ENCODE measurements around the gene FCHO2. TPM values are rescaled to one million over a fixed set of nuclear protein-coding genes. Genes with fewer than 3 reads are reported as not detected.
A peak's percentile ranks its signal among the peaks of the same experiment; 100 is the strongest.

The FCHO2 gene
- total and polyA plus RNA-seq, 2 of the 4 experiments (the other 2 are of a cell fraction): 6.1 to 23.5 TPM

- H3K4me1 ChIP-seq (ENCODE audit: control insufficient read depth, insufficient read depth, low read length): peaks cover 9% of the 10 kb centered on the region
- H3K4me3 ChIP-seq (ENCODE audit: insufficient read depth, low read depth, low read length): peak within 1 kb of the TSS; percentile 72
- no peak within 1 kb of the TSS for H2BK15ac ChIP-seq (ENCODE audit: low read depth, low read length)
- H3K56ac ChIP-seq (ENCODE audit: extremely low read depth, insufficient read depth, low read length): peak within 1 kb of the TSS; percentile 70; the same call in 1 of the 2 replicates
- no peak within 1 kb of the TSS for H4K5ac ChIP-seq (ENCODE audit: low read depth, low read length)
- H3K27me3 ChIP-seq (ENCODE audit: control insufficient read depth, insufficient read depth, low read length): peaks cover 3% of the 10 kb centered on the region; the same call in 1 of the 2 replicates
- ATAC-seq (ENCODE audit: low read depth): peak; percentile 69
- H3K9me1 ChIP-seq (ENCODE audit: insufficient read depth, low read length): peaks cover 4% of the 10 kb centered on the region
- no peaks in the 10 kb centered on the region for H3K79me1 ChIP-seq (ENCODE audit: low read depth in 1 of 2, low read length in 2 of 2)
- H2BK5ac ChIP-seq (ENCODE audit: low read depth, low read length, poor library complexity, severe bottlenecking): no peak within 1 kb of the TSS
- H4K20me1 ChIP-seq (ENCODE audit: insufficient read depth, low read length): peaks cover 4% of the 10 kb centered on the region
- H4K8ac ChIP-seq (ENCODE audit: low read depth in 2 of 2, low read length in 2 of 2): peak within 1 kb of the TSS in 1 of 2 experiments; percentile 33; a peak in 1 of 4 replicates
- H2BK120ac ChIP-seq (ENCODE audit: low read depth, low read length): peak within 1 kb of the TSS; percentile 23; the same call in 1 of the 2 replicates
- H3K18ac ChIP-seq (ENCODE audit: low read depth, low read length): no peak within 1 kb of the TSS; the same call in 1 of the 2 replicates
- WGBS, 2 experiments (ENCODE audit: extremely low coverage in 2 of 2, insufficient read length in 1 of 2): 2 to 100% methylated on average over 1 to 72 of the region's 94 CpGs
- peak within 1 kb of the TSS; percentile 12; the same call in 1 of the 2 replicates for H3K4ac ChIP-seq (ENCODE audit: low read depth, low read length)
- peak; percentile 37 for DNase-seq
- TF ChIP-seq ELK1 (IDR thresholded peaks at IDR 0.05; ENCODE audit: borderline replicate concordance, low read depth, low read length) (no peak), BHLHE40 (IDR thresholded peaks at IDR 0.05; ENCODE audit: low read depth, low read length) (no peak), RAD21 (IDR thresholded peaks at IDR 0.05; ENCODE audit: low read length) (no peak), CEBPB (IDR thresholded peaks at IDR 0.05; ENCODE audit: low read depth, low read length) (no peak), SMC3 (IDR thresholded peaks at IDR 0.05; ENCODE audit: low read depth, low read length) (no peak), RCOR1 (IDR thresholded peaks at IDR 0.05; ENCODE audit: insufficient replicate concordance, low read length) (no peak), CHD1 (IDR thresholded peaks at IDR 0.05; ENCODE audit: low read depth, low read length) (no peak), FOS (IDR thresholded peaks at IDR 0.05; ENCODE audit: low read depth, low read length) (no peak), POLR2A (IDR thresholded peaks at IDR 0.05; ENCODE audit: low read depth, low read length) (no peak), NFE2L2 (IDR thresholded peaks at IDR 0.05; ENCODE audit: low read depth, low read length) (no peak), RFX5 (IDR thresholded peaks at IDR 0.05; ENCODE audit: low read depth, low read length) (no peak), MAFK (IDR thresholded peaks at IDR 0.05; ENCODE audit: low read depth, low read length) (no peak)
- TF ChIP-seq, protein P1, sequence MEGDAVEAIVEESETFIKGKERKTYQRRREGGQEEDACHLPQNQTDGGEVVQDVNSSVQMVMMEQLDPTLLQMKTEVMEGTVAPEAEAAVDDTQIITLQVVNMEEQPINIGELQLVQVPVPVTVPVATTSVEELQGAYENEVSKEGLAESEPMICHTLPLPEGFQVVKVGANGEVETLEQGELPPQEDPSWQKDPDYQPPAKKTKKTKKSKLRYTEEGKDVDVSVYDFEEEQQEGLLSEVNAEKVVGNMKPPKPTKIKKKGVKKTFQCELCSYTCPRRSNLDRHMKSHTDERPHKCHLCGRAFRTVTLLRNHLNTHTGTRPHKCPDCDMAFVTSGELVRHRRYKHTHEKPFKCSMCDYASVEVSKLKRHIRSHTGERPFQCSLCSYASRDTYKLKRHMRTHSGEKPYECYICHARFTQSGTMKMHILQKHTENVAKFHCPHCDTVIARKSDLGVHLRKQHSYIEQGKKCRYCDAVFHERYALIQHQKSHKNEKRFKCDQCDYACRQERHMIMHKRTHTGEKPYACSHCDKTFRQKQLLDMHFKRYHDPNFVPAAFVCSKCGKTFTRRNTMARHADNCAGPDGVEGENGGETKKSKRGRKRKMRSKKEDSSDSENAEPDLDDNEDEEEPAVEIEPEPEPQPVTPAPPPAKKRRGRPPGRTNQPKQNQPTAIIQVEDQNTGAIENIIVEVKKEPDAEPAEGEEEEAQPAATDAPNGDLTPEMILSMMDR (conservative IDR thresholded peaks at IDR 0.05; ENCODE audit: low read depth, low read length): no peak
- TF ChIP-seq, protein P2, sequence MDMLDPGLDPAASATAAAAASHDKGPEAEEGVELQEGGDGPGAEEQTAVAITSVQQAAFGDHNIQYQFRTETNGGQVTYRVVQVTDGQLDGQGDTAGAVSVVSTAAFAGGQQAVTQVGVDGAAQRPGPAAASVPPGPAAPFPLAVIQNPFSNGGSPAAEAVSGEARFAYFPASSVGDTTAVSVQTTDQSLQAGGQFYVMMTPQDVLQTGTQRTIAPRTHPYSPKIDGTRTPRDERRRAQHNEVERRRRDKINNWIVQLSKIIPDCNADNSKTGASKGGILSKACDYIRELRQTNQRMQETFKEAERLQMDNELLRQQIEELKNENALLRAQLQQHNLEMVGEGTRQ (IDR thresholded peaks at IDR 0.05; ENCODE audit: low read depth, low read length): no peak
- ChIA-PET POLR2A (ENCODE audit: unreplicated experiment) (no interaction called here), CTCF (no interaction called here)
- no peak within 1 kb of the TSS; the same call in 1 of the 2 replicates for H2BK20ac ChIP-seq (ENCODE audit: low read depth, low read length)
- intact Hi-C loops (cut with micrococcal nuclease): no loop called here
- no peak within 1 kb of the TSS for H3K27ac ChIP-seq (ENCODE audit: insufficient read depth, low read length)
- peaks cover 3% of the 10 kb centered on the region for H3K9me3 ChIP-seq (ENCODE audit: control insufficient read depth, insufficient read depth, low read length)
- peak within 1 kb of the TSS; percentile 47 for H2AK5ac ChIP-seq (ENCODE audit: low read depth, low read length)
- no TSS peak for BruUV-seq (replicated peaks)
- peak within 1 kb of the TSS; percentile 39 for H3K14ac ChIP-seq (replicated peaks; ENCODE audit: low read depth, low read length)
- peak within 1 kb of the TSS; percentile 18; the same call in 1 of the 2 replicates for H3K9ac ChIP-seq (ENCODE audit: low read depth, low read length)
- peak within 1 kb of the TSS; percentile 90 for H2AFZ ChIP-seq (replicated peaks; ENCODE audit: low read length, poor library complexity)
- peak within 1 kb of the TSS; percentile 98 for H3K4me2 ChIP-seq (ENCODE audit: low read depth, low read length)
- H3K23ac ChIP-seq (ENCODE audit: low read depth, low read length): peak within 1 kb of the TSS; percentile 64
- in situ Hi-C loops (cut with MboI; ENCODE audit: low sequenced_read_pairs): no loop called here
- H3K36me3 ChIP-seq (ENCODE audit: control insufficient read depth, insufficient read depth, low read length): no peaks in the 10 kb centered on the region
- dilution Hi-C loops (cut with HindIII; ENCODE audit: low sequenced_read_pairs, unreplicated experiment): no loop called here
- H4K91ac ChIP-seq (ENCODE audit: insufficient read depth, low read depth, low read length): peak within 1 kb of the TSS; percentile 19; the same call in 1 of the 2 replicates
- peak within 1 kb of the TSS; percentile 70 for H2AK9ac ChIP-seq (replicated peaks; ENCODE audit: low read depth, low read length, poor library complexity)
Measured at GRCh38 chr5:73120222-73121118, 164.6 kb downstream of the FCHO2 start, which contains the start of gene TMEM171. TMEM171 (plus strand) TSS chr5:73120575; CDS start chr5:73123374, 2,799 bp downstream.

Data from IMR-90 (cell line).